Subcutaneous abdominal adipose tissue (tissue), 5 donors: Measurements from ENCODE around the gene RAB11FIP5.
A peak's percentile ranks its signal among the peaks of the same experiment; 100 is the strongest.
"Not testable (repeated sequence)": the region's sequence is repeated elsewhere in the genome, so short reads cannot be mapped to it uniquely, and the experiment has no call there.

Experiments
- H3K27ac ChIP-seq: one replicate; pipeline ENCODE4 v1.7.0; 2013; ENCODE audit warnings: low read depth, mild to moderate bottlenecking, inconsistent platforms, low read length, moderate library complexity
- H3K27me3 ChIP-seq, 5 donors: one replicate each; pipeline ENCODE4 v1.7.0; 2013; ENCODE audit warnings: low read length in 5 of 5, inconsistent platforms in 1 of 5; ENCODE audit not compliant: control insufficient read depth in 5 of 5, insufficient read depth in 4 of 5
- H3K36me3 ChIP-seq, 5 donors: one replicate each; pipeline ENCODE4 v1.7.0; 2013; ENCODE audit warnings: low read length in 5 of 5; ENCODE audit not compliant: control insufficient read depth in 5 of 5, insufficient read depth in 5 of 5
- H3K4me1 ChIP-seq, 5 donors: one replicate each; pipeline ENCODE4 v1.7.0; 2013; ENCODE audit warnings: low read length in 5 of 5, mild to moderate bottlenecking in 3 of 5, moderate library complexity in 1 of 5; ENCODE audit not compliant: control insufficient read depth in 5 of 5, insufficient read depth in 5 of 5
- H3K4me3 ChIP-seq, 5 donors: one replicate each; pipeline ENCODE4 v1.7.0; 2013; ENCODE audit warnings: low read length in 5 of 5, low read depth in 1 of 5
- H3K9ac ChIP-seq, 5 donors: one replicate each; pipeline ENCODE4 v1.7.0; 2013; ENCODE audit warnings: low read length in 5 of 5, mild to moderate bottlenecking in 4 of 5, moderate library complexity in 3 of 5
- H3K9me3 ChIP-seq, 5 donors: one replicate each; pipeline ENCODE4 v1.7.0; 2013; ENCODE audit warnings: low read length in 5 of 5; ENCODE audit not compliant: control insufficient read depth in 5 of 5
- donor health status: healthy.
- donor health status: healthy.
- donor health status: healthy.
- donor health status: healthy.
- donor health status: healthy.

The RAB11FIP5 gene

DNA sequence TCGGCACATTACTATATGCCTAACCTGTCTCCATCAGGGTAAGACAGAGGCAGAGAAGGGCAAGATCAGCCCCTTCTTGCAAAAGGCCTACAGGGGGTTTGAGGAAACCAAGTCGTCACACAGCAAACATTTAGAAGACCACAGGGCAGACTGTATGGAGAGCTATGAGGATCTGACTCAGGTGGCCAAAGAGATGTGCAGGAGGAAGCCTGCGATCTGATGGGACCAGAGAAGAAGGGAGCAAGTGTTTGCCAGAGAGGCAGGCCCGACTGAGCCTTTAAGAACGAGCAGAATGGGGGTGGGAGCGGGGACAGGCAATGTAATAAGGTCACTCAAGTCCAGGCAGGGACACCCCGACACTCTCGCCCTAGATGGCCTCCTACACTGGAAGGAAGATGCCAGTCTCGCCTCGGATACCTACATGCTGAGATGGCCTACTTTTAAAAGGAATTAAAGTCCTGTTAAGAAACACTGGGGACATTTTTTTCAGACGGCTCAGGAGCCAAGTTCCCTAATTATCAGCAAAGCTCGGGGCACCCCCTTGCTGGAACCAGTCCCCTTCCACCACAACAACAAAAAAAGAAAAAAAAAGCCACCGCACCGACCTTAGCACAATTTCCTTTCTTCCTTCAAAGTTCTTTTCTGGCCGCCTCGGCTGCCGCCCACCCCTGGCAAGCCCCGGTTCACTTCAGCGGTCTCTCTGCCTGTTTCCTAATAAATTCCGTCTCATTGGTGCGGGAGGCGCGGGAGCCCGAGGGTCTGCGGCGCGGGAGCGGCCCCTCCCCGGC lies 42.7 kb downstream of the RAB11FIP5 start:
- Histone ChIP-seq H3K36me3 (peaks cover 0 to 10% (median 0%) of the 10 kb centered on the region in 5 donors), H3K4me3 (peak overlapping the region; percentile 64 to 95 (median 87)), H3K9ac (peak overlapping the region; percentile 66 to 89 (median 80)), H3K27ac (peak overlapping the region; percentile 79), H3K27me3 (no peaks in the 10 kb centered on the region), H3K9me3 (no peaks in the 10 kb centered on the region), H3K4me1 (peaks cover 6 to 40% (median 27%) of the 10 kb centered on the region in 5 donors)

- Histone ChIP-seq H3K4me3 (peak overlapping the region in 3 of 5 donors; percentile 64 to 95 (median 87)), H3K27me3 (no peaks in the 10 kb centered on the region), H3K9me3 (no peaks in the 10 kb centered on the region), H3K9ac (peak overlapping the region in 3 of 5 donors; percentile 77 to 89 (median 80)), H3K36me3 (peaks cover 0 to 3% (median 0%) of the 10 kb centered on the region in 5 donors), H3K27ac (no peak overlapping the region), H3K4me1 (peaks cover 5 to 40% (median 27%) of the 10 kb centered on the region in 5 donors)
These were observed 43.5 kb downstream of the RAB11FIP5 start for GRCh38 chr2:73069041-73069854.

DNA sequence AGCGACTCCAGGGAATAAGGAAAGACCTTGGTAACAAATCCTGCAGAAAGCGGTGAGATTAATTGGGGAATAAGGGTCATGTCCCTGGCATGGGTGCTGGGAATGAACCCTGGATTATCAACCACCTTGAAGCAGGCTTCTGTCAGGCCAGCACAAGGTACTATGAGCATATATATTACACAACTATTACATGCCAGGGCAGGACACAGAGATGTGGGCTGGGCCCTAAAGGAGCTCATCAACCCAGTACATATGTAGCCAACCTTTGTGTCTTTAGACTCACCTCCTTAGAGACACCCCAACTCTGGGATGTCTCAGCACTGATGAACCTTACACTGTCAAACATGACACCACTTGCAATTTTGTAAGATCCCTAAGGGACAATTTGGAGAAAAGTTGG lies 44.6 kb downstream of the RAB11FIP5 start:
- no peak overlapping the region for H3K4me3 ChIP-seq
- no peaks in the 10 kb centered on the region for H3K9me3 ChIP-seq
- peaks cover 5 to 40% (median 27%) of the 10 kb centered on the region in 5 donors for H3K4me1 ChIP-seq
- no peak overlapping the region for H3K9ac ChIP-seq
- no peak overlapping the region for H3K27ac ChIP-seq
- no peaks in the 10 kb centered on the region for H3K36me3 ChIP-seq
- H3K27me3 ChIP-seq, result no peaks in the 10 kb centered on the region

- Histone ChIP-seq H3K9me3 (no peaks in the 10 kb centered on the region), H3K4me3 (no peak overlapping the region), H3K4me1 (peaks cover 3 to 33% (median 20%) of the 10 kb centered on the region in 5 donors), H3K36me3 (no peaks in the 10 kb centered on the region), H3K9ac (no peak overlapping the region), H3K27ac (no peak overlapping the region), H3K27me3 (no peaks in the 10 kb centered on the region)
These were observed 45.7 kb downstream of the RAB11FIP5 start for GRCh38 chr2:73067043-73067442.

- H3K27me3 ChIP-seq, H3K27ac ChIP-seq, H3K36me3 ChIP-seq, H3K9ac ChIP-seq, H3K9me3 ChIP-seq, H3K4me3 ChIP-seq: not testable (repeated sequence)
- H3K4me1 ChIP-seq, result peaks cover 3 to 18% (median 12%) of the 10 kb centered on the region in 5 donors
These were observed 47.7 kb downstream of the RAB11FIP5 start for GRCh38 chr2:73065070-73065469.

DNA sequence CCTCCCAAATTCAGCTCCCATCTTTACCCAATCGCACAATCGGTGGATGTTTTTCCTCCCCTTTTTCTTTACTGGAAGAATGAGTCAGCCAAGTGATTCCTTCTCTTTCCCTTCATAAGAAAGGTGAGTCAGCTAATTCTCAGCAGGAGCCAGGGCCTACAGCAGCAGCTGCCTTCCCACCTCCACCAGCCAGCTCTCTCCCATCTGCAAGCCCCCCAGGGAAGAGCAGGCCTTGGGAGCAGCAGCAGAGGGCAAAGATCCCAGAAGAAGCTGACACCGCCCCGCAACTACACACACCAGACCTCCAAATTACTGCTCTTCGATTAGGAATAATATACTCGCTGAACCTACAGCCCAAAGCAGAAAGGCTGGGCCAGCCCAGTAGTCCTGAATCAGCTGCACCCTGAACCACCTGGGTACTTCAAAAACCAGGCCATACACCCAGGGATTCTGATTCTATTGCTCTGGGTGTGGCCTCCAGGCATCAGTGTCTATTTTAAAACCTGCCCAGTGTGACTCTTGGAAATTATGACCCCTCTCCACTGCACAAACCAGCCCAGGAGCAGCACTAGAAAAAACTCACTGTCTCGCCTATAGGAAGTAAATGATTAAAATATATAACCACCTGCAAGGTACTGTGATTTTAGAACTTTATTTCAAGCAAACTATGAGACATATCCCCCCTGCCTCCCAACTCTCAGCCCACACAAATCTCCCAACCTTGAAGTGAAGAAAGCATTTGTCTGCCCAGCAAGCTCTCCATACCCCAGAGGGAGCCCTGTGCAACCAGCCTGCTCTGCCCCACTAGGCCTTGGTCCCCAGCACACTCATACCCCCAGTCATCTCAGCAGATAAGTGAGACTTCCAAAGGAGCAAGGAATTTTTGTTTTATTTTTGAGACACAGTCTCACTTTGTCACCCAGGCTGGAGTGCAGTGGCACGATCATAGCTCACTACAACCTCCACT lies 48.6 kb downstream of the RAB11FIP5 start:
- H3K9me3 ChIP-seq, result no peaks in the 10 kb centered on the region
- peaks cover 0 to 10% (median 3%) of the 10 kb centered on the region in 5 donors for H3K4me1 ChIP-seq
- H3K27me3 ChIP-seq, result no peaks in the 10 kb centered on the region
- no peaks in the 10 kb centered on the region for H3K36me3 ChIP-seq
- no peak overlapping the region for H3K27ac ChIP-seq
- no peak overlapping the region for H3K9ac ChIP-seq
- no peak overlapping the region for H3K4me3 ChIP-seq

DNA sequence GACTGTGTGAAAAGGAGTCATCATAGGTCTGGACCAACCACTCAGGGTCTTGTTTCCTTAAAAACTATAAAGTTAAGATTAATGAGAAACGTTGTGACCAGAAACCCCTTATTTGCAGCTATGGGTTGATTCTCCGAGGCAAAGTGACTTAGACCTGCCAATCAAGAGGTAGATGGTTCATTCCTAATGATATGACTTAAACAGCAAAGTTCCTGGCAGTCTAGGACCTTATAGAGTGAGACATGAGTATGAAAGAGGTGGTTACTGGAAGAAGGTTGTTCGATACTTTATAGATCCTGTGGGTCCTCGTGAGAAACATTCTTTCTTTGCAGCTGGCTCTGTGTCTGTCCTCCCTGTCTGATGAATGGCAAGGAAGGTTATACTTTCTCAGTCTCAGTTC lies 49.3 kb downstream of the RAB11FIP5 start:
- Histone ChIP-seq H3K36me3 (no peaks in the 10 kb centered on the region), H3K9ac (no peak overlapping the region), H3K9me3 (no peaks in the 10 kb centered on the region), H3K4me3 (no peak overlapping the region), H3K27ac (no peak overlapping the region), H3K27me3 (no peaks in the 10 kb centered on the region), H3K4me1 (peaks cover 0 to 2% (median 0%) of the 10 kb centered on the region in 5 donors)

DNA sequence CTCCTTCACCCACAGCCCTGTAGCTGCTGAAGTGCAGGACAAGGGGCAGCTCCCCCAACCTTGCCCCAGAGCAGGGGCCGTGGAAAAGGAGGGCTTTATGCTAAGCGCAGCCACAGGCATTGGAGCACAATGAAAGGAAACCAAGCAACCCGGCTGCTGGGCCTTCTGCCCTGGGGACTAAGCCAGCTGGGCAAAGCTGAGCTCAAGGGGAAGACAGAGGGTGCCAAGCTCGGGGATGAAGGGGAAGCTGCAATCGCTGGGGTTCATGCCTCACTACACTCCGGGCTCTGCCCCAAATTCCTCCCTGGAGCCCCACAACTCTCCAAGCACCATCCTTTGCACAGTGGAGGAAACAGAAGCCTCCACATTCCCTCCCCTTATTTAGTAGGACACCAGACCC lies 53.6 kb downstream of the RAB11FIP5 start:
- no peak overlapping the region for H3K9ac ChIP-seq
- no peak overlapping the region for H3K27ac ChIP-seq
- no peaks in the 10 kb centered on the region for H3K4me1 ChIP-seq
- H3K9me3 ChIP-seq, result peaks cover 0 to 11% (median 5%) of the 10 kb centered on the region in 5 donors
- no peak overlapping the region for H3K4me3 ChIP-seq
- no peaks in the 10 kb centered on the region for H3K27me3 ChIP-seq
- peaks cover 5 to 20% (median 11%) of the 10 kb centered on the region in 5 donors for H3K36me3 ChIP-seq

DNA sequence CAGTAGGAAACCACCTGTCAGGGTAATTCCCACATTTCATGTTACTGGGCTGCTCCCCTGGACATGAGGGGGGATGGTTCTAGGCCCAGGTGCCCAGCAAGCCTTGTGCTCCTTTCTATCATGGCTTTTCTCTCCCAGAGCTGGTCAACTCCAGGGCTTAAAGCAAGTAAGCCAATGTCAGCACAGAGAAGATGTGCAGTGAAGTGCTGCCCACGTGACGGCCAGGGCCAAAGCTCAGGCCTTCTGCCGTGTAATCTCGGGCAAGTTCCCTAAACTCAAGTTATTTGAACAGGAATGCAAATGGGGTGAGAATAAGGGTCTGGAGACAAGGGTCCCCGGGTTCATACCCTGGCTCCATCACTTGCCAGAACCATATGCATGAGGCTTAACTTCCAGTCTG lies 57.8 kb downstream of the RAB11FIP5 start:
- Histone ChIP-seq H3K9me3 (peaks cover 0 to 11% (median 5%) of the 10 kb centered on the region in 5 donors), H3K36me3 (peaks cover 5 to 20% (median 11%) of the 10 kb centered on the region in 5 donors), H3K4me1 (no peaks in the 10 kb centered on the region), H3K4me3 (no peak overlapping the region), H3K9ac (no peak overlapping the region), H3K27me3 (no peaks in the 10 kb centered on the region), H3K27ac (no peak overlapping the region)
